T-helper 1 cell (primary cell): ENCODE measurements around the gene TNS4.

Source experiments
- DNase-seq, 5 donors: peaks; one replicate each; pipeline ENCODE4 v3.0.0-alpha.2; 2012 to 2020

The TNS4 gene

GRCh38 chr17:40456396-40456951, 44.9 kb downstream of the TNS4 start:
- DNase-seq: no peak

GRCh38 chr17:40454613-40454995, 46.8 kb downstream of the TNS4 start:
- no peak for DNase-seq

GRCh38 chr17:40453881-40454612, 47.4 kb downstream of the TNS4 start:
- no peak for DNase-seq

- DNase-seq: no peak
Observed at GRCh38 chr17:40452921-40453378, 48.5 kb downstream of the TNS4 start.

GRCh38 chr17:40452216-40452787, 49.1 kb downstream of the TNS4 start:
- no peak for DNase-seq

GRCh38 chr17:40451420-40451819, 50.0 kb downstream of the TNS4 start:
- no peak for DNase-seq

- peak in 1 of 5 donors; percentile 29 for DNase-seq
Observed at GRCh38 chr17:40450175-40450574, 51.2 kb downstream of the TNS4 start.

GRCh38 chr17:40448639-40449261, 52.7 kb downstream of the TNS4 start:
- no peak for DNase-seq

GRCh38 chr17:40448213-40448638, 53.2 kb downstream of the TNS4 start:
- DNase-seq: no peak

- DNase-seq: no peak
Observed at GRCh38 chr17:40447806-40448205, 53.6 kb downstream of the TNS4 start.

- DNase-seq: no peak
Observed at GRCh38 chr17:40447148-40447644, 54.2 kb downstream of the TNS4 start.

GRCh38 chr17:40445751-40446468, 55.5 kb downstream of the TNS4 start:
- DNase-seq: no peak

- no peak for DNase-seq
Observed at GRCh38 chr17:40443988-40444899, 57.2 kb downstream of the TNS4 start.

GRCh38 chr17:40443196-40443987, 58.0 kb downstream of the TNS4 start, which contains the start of gene IGFBP4:
IGFBP4 (plus strand) TSS chr17:40443450; CDS start chr17:40443736, 286 bp downstream.
- DNase-seq: peak; percentile 38 to 67 (median 52)

- DNase-seq: no peak
Observed at GRCh38 chr17:40442392-40443195, 58.8 kb downstream of the TNS4 start.

GRCh38 chr17:40440166-40440565, 61.3 kb downstream of the TNS4 start:
- DNase-seq: no peak

GRCh38 chr17:40437095-40437732, 64.2 kb downstream of the TNS4 start:
- DNase-seq: no peak

GRCh38 chr17:40436636-40437035, 64.8 kb downstream of the TNS4 start:
- no peak for DNase-seq
